ENCODE results near the gene SZT2.

DNA sequence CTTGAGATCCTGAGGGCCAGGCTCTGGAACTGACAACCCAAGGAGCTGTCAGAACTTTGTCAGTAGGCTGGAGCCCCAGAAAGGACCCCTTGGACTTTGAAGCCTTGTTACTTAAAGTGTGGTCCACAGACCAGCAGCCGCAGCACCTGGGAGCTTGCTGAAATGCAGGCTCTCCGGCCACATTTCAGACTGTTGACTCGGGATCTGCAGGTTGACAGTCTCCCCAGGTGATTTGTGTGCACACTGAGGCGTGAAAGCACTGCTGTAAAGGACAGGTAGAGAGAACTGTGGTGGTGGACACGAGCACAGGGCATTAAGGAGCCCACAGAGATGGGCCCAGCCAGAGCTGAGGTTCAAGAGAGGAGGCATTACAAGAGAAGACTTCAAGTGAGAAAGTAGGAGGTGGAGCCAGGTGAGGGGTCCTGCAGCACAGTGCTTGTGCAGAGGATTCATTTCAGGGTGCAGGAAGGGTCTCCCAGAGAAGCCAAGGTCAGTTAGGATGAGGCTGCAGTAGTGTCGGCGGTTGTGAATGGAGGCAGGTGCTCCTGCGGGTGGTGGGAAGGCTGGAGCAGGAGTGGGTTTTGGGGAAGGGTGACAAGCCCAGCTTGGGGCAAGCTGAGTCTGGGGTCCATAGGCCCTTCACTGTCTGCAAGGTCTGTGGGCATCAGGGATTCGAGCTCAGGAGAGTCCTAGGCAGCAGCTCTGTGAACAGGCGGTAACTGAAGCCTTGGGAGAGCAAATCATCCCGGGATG lies 59.4 kb downstream of the SZT2 start:
- TF ChIP-seq POLR2AphosphoS5 (IDR thresholded peaks at IDR 0.05) (peak in 1 of 3 donors; percentile 34), POLR2A (IDR thresholded peaks at IDR 0.05) (no peak)
- TF ChIP-seq, protein P1, sequence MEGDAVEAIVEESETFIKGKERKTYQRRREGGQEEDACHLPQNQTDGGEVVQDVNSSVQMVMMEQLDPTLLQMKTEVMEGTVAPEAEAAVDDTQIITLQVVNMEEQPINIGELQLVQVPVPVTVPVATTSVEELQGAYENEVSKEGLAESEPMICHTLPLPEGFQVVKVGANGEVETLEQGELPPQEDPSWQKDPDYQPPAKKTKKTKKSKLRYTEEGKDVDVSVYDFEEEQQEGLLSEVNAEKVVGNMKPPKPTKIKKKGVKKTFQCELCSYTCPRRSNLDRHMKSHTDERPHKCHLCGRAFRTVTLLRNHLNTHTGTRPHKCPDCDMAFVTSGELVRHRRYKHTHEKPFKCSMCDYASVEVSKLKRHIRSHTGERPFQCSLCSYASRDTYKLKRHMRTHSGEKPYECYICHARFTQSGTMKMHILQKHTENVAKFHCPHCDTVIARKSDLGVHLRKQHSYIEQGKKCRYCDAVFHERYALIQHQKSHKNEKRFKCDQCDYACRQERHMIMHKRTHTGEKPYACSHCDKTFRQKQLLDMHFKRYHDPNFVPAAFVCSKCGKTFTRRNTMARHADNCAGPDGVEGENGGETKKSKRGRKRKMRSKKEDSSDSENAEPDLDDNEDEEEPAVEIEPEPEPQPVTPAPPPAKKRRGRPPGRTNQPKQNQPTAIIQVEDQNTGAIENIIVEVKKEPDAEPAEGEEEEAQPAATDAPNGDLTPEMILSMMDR (IDR thresholded peaks at IDR 0.05 in 8 of 11, conservative IDR thresholded peaks at IDR 0.05 in 3 of 11) = no peak

All from spleen (tissue), 7 donors.